Measurements from ENCODE around the gene MFAP3.
"Not testable (repeated sequence)": the region's sequence is repeated elsewhere in the genome, so short reads cannot be mapped to it uniquely, and the experiment has no call there.

Gene MFAP3

DNA sequence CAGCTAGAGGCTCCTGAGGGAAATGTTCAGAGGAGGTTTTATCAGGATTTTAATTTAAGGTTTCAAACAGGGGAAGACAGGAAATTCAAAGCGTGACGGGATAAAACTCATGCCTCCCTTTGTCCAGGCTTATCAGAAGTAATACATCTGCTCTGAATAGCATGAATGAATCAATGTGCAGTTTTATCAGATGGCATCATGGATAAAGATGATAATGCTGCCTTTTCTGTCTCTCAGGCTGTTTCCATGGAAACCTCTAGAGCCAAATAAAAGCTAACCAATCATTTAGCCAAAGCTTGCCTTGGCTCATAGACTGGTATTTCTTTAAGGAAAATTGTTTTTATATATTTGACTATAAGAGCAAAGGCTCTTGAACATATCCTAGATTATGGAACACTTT is 16.4 kb downstream of the MFAP3 start:
- no peak for DNase-seq

DNA sequence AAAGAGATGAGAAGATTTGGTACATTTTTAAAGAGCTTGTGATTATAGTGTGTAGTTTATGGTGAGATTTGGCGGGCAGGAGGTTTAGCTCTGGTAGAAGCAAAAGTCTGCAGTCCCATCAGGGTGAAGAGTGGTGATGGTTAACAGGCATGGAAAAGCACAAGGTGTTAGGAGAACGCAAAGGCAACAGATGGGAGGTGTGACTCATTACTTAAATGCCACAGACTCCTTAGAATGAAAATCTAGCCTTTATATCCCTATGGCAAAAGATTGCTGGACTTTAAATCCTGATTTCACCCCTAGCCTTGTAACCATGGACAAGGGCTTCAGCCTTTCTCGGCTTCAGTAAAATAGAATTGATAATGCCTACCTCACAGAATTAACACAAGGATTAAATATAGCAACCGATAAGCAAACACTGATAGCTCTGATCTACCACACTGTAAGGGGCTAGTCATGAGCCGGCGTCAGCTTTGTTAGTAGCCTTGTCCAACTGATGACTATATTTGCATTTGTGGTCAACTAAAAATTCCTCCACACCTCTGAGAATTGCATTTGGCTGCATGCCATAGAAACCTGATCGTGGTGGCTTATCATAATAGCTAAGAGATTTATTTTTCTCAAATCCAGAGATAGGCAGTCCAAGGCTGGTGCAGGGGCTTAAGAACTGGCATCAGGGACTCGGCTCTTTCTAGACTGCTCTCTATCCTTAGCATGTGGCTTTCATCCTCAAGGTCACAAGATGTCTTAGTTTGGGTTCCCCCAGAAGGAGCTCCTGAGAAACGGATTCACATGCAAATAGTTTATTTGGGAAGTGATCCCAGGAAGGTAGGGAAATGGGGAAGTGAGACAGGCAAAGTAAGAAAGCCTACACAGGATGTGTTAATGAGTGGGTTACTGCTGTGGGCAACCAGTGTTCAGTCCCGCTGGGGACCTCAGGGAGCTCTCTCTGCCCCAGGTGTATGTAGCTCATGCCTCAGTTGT is 19.6 kb downstream of the MFAP3 start:
- DNase-seq, result no peak

DNA sequence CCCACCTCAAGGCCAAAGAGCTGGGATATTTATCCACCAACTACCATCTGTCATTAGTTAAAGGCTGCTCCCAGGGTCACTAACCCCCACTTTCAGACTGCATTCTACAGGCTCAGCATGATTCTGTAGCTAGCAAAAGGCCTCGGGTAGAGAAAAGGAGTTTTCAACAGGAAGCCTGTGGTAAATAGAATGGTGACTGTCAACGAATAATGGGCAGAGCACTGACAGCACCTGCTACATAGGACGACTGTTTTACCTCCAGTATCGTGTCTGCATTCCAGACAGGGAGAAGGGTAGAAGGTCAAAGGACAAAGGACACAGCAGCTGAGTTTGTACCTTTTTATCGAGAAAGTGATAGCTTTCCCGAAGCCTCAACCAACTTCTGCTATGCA is 20.3 kb downstream of the MFAP3 start:
- DNase-seq, result no peak

DNA sequence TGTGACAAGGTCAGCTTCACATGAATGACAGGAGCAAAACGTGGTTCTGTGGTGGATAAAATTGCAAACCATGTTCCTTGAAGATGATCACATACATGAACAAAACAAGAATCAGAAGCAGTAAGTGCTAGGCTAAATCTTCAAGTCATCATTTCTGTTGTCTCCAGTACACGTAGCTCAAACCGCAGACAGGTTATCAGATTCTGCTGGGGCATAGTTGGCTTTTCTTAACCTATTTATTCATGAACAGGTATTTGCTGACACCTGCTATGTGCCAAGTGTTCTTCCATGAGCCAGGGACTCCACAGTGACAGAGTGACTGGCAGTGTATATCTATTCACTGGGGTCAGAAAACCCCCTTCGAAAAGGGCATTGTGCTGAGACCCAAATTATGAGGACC is 20.8 kb downstream of the MFAP3 start:
- DNase-seq, result peak; percentile 8

DNA sequence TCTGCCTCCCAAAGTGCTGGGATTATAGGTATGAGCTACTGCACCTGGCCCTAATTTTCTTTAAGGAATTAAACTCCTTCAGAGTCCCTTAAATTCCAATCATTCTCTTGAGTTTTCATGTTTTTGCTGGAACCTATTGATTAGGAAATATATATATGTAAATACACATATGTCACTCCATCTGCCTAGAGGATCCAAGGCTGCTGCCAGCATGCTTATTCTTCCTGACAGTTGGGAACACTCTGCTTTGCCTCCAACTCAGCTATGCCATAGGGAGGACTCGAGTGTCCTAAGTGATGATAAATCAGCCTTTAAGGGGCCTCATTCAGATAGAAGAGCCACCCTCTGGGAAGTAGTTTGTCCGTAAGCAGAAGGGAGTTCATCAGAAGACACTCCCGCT is 21.8 kb downstream of the MFAP3 start:
- no peak for DNase-seq

DNA sequence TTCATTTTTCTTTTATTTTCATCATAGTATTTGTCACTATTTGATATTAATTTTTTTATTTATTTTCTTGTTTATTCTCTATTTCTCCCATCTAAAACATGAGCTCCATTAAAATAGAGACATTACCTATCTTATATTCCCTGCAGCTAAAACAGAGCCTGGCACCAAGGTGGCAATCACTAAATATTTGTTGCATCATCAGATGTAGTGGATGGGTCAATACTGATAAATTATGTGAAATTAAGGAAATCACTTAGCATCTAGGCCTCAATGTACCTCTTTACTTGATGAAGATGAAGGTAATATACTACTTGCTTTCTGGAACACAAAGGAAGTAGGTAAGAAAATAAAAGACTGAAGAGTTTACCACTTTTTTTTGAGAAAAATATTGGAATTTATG is 24.6 kb downstream of the MFAP3 start:
- no peak for DNase-seq

DNA sequence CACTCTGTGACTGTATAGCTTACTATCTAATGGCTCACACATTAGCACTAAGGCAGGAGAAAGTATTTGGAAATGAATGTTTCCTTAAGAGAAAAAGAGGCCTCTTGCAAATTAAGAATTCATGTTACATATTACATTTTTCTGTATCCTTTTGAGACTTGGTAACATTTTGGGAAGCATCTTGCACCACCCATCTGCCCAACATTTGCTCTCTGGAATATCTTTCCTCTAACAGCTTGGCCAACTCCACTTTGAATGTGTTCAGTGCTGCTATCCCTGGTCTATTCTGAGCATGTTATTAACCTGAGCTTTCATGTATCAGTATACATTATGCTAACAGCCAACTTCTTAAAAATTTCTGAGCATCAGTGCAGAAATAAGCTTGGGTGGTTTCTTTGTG is 27.2 kb downstream of the MFAP3 start:
- DNase-seq, result no peak

DNA sequence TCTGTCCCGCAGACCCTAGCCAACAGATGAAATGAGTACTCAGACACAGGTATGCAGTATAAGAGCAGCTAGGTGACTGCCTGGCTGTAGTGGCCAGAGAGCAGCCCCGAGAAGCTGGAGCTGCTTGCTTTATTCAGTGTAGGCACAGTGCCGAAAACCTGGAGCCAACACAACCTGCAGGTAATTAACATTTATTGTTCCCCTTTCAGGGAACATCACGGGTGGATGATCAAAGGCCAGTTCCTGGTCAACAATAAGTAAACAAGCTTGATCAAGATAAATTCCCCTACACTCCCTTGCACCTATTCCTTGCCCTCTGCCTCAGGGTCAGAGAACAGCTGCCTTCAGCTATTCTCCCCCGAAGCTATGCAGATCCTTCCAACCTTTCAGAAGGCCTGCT is 31.1 kb downstream of the MFAP3 start:
- DNase-seq, result not testable (repeated sequence)

DNA sequence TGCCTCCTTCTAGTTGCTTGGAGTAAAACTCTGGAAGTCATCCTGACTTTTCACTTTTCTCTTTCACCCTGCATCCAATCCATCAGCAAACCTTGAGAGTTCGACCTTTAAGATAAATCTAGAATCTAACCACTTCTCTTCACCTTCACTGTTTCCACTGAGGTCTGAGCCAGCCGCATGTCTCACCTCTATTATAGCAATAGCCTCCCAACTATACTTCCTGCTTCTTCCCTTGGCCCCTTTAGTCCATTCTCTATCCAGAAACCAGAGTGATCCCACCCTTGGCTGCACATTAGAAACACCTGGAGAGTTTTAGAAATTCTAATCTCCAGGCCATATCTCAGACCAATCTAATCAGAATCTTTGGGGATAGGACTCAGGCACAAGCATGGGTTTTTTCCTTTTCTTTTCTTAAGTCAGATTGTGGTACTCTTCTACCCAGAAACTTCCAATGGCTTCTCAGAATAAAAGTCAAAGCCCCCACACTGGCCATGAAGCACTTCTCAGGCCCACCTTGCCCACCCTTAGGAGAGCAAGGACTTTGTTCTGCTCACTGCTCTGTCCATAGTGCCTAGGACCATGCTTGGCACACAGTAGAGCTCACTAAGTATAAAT is 33.1 kb downstream of the MFAP3 start:
- no peak for DNase-seq

DNA sequence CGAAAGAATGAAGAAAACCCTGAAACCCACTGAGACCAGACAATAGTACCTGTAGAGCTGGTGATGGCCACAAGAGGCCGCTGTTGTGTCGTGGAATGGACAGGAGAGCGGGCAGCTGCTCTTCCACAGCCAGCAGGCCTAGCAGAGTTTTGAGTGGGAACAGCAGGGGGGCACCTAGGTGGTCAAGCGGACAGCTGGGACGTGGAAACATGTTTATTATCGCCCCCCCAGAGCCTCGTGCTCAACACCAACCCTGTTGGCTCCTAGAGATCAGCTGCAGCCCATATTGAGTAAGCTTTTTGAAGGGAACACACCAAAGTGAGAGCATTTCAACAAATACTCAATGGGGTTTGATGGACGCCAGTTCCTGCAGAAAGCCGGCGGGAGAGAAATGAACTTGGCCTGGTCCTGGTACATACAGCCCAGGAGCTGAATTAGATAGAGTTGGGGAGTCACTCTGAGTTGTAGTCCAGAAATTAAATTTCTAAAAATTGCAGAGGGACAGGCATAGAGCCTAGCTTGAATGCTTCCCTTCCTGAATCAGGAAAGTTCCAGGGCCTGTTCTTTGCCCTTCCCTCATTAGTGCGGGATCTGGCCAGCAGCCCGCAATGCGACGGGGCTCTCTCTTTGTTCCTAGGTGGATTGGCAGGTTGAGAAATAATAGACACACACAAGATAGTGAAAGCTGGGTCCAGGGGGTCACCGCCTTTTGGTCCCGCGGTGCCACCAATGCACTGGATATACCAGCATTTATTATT is 33.8 kb downstream of the MFAP3 start:
- DNase-seq, result peak; percentile 68

DNA sequence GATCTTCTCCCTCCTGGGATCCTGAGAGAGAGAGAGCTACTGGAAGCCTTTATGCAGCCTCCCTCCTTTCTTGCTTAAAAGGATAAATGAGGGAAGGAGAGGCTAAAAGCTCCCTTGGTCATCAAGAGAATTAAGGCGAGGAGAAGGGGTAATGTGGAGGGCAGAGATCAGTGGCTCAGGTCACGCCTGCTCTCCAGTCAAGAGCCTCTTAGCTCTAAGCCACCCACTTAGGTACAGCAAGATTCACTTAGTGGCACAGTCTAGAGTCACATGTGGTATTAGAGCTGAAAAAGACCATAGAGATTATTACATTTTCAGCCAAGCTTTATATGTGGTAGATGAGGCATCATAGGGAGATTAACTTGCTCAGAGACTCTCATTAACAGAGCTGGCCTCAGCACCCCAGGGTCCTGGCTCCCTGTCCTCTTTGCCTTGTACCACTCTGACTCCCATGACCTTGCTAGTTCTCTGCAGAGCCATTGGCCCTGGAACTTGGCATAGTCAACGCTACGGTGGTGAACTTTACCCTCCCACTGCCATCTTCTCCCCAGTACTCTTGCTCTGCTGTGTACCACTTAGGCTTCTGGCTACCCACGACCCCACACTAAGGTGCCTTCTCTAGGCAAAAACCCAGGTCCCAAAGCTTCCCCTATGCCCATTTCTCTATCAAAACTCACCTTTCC is 37.6 kb downstream of the MFAP3 start:
- no peak for DNase-seq

DNA sequence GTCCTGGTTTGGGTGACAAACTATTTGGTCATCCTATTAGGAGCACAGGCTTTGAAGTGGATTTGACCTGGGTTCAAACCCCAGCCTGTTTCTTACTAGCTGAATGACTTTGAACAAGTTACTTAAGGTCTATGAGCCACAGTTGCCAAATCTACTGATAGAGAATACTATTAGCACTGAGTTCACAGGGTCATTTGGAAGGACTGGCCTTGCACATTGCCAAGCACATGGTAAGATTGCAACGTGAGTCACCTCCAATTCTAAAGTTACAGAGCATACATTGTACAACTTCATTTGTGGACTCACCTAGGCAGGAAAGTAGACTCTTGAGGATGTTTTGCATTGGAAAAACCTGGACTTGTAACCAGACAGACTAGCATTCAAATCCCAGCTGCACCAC is 38.9 kb downstream of the MFAP3 start:
- no peak for DNase-seq

DNA sequence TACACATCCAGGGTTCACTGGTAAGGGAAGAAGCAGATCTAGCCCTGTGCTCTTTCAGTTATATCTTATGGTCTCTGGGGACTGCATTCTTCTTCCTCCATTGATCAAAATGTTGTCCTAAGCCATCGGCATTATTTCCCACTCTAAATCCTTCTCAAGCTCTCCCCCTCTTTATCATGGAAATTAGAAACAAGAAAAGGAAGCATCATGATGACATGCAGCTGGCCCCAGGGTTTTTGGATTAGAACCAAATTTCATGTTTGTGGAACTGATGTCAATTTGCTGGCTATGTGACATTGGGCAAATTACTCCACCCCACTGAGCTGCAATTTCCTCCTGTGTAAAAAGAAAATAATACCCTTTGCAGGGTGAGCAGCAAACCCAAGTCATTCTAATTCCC is 39.5 kb downstream of the MFAP3 start:
- no peak for DNase-seq

DNA sequence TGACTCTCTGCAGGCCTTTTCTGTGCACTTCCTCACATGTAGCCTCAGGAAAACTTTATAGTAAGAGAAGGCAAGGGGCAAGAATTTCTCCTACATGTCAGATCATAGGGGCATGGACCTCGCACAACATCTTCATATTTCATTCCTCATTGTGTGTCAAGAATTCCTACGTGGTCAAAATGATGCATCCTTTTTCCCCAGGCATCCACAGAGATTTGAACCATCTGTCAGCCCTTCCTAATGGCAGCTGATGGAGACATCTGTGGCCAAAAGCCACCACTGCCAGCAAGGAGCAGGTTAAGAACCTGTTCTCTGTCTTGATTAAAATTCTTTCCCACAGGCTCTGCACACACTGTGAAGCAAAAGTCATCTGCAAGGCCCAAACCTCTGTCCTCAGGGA is 42.5 kb downstream of the MFAP3 start:
- no peak for DNase-seq

DNA sequence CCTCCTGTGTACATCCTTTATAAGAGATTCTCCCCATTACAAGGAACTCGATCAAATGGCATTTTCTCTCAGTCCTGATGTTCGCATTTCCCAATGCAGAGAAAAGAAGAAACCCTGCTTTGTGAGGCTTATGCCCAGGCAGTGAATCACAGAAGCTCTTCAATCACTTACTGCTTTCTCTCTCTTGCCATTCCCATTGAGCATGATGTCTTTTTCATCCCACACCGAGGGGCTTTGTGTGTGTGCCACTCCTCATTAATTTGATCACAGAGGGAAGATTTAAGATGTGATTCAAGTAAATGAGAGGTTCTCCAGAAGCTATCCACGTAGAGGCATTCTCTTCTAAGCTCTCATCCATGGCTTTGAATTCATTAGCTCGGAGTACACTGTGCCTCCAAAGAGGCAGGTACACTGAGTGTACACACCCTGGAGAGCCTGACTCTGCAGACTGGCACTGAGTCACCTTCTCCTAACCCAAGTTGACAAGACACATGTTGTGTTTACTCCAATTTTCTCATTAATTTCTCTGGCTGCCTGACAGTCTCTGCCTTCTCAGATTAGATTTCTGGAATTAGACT is 45.4 kb downstream of the MFAP3 start:
- no peak for DNase-seq

DNA sequence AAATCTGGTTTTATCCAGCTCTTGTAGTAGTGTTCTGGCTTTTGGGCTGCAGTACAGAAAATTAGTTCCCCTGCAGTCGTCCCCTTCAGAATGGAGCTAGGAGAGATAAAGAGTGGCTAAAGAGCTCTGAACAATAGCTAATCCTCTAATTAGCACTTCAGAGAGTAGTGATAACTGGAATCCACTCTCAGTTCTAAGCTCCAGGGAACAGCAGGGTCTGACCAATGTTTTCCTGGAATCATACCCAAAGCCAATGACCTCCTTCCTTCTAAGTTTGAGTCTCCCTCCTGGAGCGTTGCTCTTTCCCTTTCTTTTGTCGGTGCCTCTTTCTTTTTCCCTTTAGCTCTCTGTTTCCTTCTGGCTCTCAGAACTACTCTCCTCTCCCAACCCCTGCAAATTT is 47.4 kb downstream of the MFAP3 start:
- DNase-seq, result no peak

DNA sequence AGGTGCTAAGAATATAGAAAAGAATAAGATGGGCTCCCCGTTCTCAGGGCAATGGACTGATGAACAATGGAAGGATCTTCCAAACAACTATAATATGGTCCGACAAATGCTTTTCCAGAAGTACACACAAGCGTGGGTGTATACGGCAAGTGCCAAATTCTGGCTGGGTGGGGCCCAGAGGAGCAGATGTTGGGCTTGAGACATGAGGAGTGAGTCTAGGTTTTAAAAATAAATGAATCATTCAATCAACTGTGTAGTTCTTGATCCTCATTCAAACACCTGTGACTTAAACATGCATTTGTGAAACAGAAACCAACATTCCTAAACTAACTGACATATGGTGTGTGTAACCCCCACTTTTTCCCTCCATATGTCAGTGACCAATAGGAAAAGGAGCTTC is 47.9 kb downstream of the MFAP3 start:
- DNase-seq, result no peak

DNA sequence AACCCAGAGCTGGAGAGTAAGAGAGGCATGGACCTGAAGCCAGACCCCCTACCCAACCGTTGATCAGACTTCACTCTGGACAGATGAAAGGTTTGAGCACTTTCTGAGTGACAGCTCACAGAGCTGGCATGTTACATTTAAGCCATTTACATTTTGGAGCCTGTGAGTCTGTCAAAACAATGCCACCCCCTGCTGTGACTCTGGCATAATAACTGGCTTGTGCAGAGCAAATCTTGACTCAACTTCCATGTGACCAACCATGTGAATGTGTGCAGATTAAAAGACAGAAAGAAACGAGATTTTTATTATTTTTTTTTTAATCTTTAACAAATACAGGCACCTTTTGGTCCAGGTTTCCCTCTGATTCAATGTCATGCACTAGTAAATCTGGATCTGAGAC is 48.5 kb downstream of the MFAP3 start:
- DNase-seq, result no peak

DNA sequence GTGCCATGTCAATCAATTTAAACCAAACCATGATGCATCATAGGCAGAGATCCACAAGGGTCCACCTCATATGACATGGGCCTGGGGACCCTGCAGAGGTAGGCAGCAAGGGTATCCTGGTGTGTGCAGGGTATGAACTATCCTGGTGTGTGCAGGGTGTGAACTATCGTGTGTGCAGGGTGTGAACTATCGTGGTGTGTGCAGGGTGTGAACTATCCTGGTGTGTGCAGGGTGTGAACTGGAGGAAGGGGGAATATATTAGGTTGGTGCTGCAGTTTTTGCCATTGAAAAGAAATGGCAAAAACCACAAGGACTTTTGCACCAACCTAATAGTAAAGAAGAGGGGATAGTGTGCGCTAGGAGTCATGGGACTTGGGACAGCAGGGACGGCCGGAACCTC is 50.0 kb downstream of the MFAP3 start:
- DNase-seq, result no peak

DNA sequence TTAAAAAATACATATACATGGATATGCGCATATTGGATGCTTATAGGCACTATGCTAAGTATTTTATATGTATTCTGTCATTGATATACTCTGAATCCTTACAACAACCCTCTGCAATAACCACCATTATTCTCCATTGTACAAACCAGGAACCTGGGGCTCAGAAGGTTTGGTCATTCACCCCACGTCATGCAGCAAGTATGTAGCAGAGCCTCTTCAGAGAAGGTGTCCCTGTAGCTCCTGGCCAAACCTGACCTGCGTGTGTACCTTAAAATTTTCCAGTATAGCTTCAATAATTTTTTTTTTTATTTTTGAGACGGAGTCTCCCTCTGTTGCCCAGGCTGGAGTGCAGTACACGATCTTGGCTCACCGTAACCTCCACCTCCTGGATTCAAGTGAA is 51.9 kb downstream of the MFAP3 start:
- no peak for DNase-seq

DNA sequence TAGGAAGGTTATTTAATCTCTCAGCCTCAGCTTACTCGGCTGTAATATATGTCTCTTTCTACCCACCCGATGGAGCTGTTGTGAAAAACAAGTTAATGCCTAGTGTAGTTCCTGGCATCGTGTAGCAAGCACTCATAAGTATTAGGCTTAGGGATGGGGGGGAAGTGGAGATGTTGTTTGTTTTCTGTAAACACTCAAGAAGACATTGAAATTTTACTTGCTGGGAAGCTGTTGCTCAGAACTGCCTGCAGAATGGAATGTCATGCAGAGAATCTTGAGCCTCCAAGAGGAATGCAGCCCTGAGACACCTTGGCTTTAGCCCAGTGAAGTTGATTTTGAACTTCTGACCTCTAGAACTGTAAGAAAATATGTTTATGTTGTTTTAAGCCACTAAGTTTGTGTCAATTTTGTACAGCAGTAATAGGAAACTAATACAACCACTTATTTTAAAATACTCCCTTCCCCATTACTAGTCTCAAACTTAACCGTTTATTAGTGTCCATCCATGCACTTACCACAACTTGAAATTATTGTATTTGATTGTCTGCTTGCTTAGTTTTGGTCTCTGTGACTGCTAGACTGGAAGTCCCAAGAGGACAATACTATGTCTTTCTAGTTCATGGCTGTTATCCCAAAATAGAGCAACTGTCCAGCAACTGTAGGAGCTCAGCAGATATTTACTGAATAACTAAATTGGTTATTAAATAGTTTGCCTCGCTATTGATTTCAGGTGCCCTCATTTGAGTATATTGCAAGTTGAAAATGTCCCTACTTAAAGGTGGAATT is 53.8 kb downstream of the MFAP3 start:
- DNase-seq, result no peak

DNA sequence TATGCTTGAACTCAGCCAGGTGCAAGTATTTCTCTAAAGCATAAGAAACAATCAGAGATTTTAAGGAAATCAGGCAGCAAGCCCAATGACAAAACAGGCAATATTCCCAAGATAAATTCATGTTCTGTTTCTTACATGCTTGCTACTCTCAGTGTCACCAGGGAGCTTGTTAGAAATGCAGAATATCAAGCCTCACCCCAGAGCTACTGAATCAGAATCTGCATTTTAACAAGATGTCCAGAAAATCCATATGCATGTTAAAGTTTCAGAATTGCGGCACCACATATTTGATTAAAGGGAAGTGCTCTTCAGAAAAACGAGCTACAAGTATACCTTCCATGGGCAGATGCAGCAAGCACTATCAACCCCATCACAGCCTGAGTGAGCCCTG is 54.4 kb downstream of the MFAP3 start:
- DNase-seq, result no peak

Measured in central memory CD4-positive, alpha-beta T cell (primary cell).